GM12872 (cell line): Measurements from ENCODE around the gene CLMN.

Experiments
- CTCF ChIP-seq: IDR thresholded peaks from 3 replicates; pipeline ENCODE4 v1.5.1; 2011; ENCODE audit warnings: low read depth, mild to moderate bottlenecking, low read length, moderate library complexity; ENCODE audit not compliant: insufficient read depth

Gene CLMN

GRCh38 chr14:95206534-95206933 is 113.2 kb downstream of the CLMN start:
- TF ChIP-seq CTCF: no peak

- TF ChIP-seq CTCF: no peak
Observed at GRCh38 chr14:95204705-95205104, 115.0 kb downstream of the CLMN start.

- TF ChIP-seq CTCF: no peak
Observed at GRCh38 chr14:95200404-95200803, 119.3 kb downstream of the CLMN start.

- no peak for TF ChIP-seq CTCF
Observed at GRCh38 chr14:95199298-95199983, 120.3 kb downstream of the CLMN start.

GRCh38 chr14:95198320-95198719 is 121.4 kb downstream of the CLMN start:
- TF ChIP-seq CTCF: no peak

- no peak for TF ChIP-seq CTCF
Observed at GRCh38 chr14:95197551-95197950, 122.2 kb downstream of the CLMN start.

- TF ChIP-seq CTCF: no peak
Observed at GRCh38 chr14:95196826-95197545, 122.7 kb downstream of the CLMN start.
